GM12875 (cell line): Measurements from ENCODE around the gene COLEC12.

ENCODE experiments used
- H3K4me3 ChIP-seq: one replicate; pipeline ENCODE4 v1.5.1; 2011; ENCODE audit warnings: low read depth, low read length, control low read depth
- TF ChIP-seq, protein P1 (sequence below): IDR thresholded peaks from 2 replicates; pipeline ENCODE4 v1.5.1; 2011; ENCODE audit warnings: low read depth, mild to moderate bottlenecking, control low read depth, inconsistent platforms, low read length, moderate library complexity, borderline replicate concordance; ENCODE audit not compliant: insufficient read depth

COLEC12 gene

DNA sequence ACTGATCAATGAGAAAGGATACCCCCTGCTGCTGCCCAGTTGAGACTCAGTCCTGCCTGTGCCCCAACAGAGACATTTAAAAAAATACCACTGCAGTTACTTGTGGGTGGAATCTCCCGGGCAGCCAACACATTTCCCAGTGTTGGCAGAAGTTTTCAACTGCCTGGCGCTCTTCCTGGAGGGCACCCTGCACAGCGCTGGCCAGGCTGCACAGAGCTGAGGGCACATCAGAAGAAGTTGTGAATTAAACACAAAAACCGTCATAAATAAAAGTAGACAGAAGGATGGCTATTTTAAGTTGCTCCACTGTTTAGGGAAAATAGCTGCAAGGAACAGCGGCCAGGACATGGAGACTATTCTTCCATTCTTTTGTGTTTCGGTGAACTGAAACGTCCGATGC, 122.4 kb downstream of the COLEC12 start:
- H3K4me3 ChIP-seq, result no peak overlapping the region
- TF ChIP-seq, protein P1, sequence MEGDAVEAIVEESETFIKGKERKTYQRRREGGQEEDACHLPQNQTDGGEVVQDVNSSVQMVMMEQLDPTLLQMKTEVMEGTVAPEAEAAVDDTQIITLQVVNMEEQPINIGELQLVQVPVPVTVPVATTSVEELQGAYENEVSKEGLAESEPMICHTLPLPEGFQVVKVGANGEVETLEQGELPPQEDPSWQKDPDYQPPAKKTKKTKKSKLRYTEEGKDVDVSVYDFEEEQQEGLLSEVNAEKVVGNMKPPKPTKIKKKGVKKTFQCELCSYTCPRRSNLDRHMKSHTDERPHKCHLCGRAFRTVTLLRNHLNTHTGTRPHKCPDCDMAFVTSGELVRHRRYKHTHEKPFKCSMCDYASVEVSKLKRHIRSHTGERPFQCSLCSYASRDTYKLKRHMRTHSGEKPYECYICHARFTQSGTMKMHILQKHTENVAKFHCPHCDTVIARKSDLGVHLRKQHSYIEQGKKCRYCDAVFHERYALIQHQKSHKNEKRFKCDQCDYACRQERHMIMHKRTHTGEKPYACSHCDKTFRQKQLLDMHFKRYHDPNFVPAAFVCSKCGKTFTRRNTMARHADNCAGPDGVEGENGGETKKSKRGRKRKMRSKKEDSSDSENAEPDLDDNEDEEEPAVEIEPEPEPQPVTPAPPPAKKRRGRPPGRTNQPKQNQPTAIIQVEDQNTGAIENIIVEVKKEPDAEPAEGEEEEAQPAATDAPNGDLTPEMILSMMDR, result no peak

DNA sequence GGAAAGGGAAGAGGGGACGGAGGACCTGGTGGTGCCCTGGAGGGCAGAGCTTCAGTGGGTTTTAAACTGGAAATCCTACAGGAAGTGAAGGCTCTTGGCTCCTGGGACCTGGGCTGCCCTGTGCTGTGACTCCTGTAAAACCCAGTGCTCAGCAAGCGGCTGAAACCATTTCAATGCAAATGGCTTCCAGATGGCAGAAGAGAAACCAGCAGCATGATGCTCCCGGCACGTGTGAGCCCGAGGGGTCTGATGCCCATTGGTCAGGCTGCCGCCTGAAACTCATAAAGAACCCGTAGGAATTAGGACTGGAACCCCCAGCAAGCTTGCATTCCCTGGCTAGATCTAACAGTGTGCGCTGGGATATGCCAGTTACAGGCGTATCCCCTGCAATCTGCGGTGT, 123.4 kb downstream of the COLEC12 start:
- H3K4me3 ChIP-seq, result no peak overlapping the region
- TF ChIP-seq, protein P1, result no peak

DNA sequence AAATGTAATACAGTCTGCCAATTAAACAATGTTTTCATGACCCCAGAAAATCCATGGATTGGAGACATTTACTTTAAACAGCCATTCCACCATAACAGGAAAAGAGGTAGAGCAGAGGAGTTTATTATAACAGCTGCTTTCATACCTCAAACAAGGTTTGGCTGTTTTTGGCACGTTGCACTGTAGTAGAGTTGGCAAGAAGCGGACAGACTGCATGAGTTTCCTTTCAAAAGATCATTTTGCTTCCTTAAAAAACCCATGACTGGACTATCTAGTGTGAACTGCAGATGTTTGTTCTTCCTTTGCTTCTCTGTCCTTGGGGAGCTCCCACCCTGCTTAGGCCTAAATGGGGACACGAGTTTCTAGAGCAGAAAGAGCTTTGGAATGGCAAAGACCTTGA, 124.2 kb downstream of the COLEC12 start:
- TF ChIP-seq, protein P1, result no peak

DNA sequence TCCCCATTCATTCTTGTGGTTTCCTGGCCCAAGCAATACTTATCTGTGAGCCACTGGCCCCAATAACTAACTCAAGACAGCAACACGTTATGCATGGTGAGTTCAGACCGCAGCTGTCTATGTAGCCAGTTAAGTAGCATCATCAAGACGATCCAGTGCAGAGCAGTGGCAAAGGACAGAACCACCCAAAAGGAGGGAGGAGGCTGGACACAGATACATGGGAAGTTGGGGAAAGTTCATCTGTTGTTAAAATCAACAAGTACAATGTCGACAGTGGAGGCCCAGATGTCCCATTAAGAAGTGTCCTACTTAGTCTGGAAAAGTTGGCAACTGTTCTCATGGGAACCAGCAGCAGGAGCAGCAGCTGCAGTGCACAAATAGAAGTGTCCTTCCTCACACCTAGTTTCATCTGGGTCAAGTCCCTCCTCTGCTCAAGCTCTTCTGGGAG, 125.8 kb downstream of the COLEC12 start:
- TF ChIP-seq, protein P1, result no peak
- no peak overlapping the region for H3K4me3 ChIP-seq

More for the DNA sequence above, 124.2 kb downstream of the COLEC12 start:
- no peak overlapping the region for H3K4me3 ChIP-seq

DNA sequence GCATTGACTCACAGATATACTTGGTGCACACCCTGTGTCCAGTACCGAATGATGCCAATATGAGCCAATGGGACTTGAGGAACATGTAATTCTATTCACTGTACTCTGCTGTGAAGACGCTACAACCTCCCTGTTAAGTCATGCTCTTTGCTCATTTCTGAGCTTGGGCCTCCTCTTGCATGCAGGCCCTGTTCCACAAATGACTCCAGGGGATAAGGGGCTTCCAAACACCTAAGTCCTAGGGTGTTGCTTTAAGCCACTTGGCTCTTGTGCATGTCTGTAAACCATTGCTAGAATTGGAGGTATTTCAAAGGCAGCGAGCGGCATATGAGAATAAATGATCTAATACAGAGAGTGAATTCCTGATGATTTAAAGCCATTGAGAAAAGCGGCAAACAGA, 126.7 kb downstream of the COLEC12 start:
- TF ChIP-seq, protein P1, result no peak
- no peak overlapping the region for H3K4me3 ChIP-seq

DNA sequence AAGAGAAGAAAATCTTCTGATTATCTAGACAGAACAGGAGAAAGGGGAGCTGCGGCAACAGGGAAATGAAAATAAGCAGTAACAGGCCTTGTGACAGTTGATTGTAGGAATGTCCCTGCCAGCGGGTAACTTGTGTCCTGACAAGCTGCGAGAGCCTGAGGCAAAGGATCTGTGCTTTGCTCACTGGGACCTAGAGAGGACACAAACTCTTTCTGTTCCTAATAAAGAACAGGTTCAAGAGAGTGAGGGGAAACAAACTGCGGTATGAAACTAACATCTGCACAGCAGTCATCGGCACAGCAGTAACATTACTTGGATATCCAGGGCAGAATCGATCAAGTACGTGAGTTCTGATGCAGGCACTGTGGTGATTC, 128.9 kb downstream of the COLEC12 start:
- TF ChIP-seq, protein P1, result no peak
- no peak overlapping the region for H3K4me3 ChIP-seq

DNA sequence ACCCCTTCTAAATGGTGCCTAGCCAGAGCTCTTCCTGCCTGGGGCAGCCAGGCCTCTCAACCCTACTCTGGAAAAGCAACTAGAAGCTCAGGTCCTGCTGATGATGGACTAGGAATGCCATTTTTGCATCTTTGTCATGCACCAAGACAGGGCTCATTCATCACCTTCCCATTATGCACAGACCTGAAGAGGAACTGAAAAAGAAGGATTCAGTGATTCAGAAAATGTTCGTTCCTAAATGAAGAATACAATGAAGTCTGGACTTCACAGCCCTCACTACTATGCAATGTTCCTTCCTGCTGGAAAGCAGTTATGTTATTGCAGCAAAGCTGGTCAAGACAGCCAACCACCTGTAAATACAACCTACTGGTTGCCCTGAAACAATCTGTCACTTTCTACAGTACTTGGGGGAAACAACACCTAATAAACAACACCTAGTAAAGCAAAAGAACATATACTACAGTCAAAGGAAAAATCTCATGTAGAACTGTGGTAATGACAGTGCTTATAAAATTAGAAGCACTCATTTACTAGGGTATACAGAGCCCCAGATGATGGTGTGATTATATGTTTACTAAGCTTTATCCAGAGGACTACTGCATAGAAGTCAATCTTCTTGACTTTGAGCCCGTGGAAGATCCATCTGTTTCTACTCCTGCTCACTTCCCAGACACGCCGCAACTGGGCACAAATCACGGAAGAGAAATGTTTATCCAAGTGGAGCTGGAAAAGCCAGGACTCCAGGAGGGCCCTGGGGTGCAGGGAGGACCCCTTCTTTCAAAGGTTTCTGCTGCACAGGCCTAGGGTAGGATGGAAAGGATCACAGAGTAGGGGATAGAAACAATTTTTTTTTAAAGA, 129.5 kb downstream of the COLEC12 start:
- no peak overlapping the region for H3K4me3 ChIP-seq
- TF ChIP-seq, protein P1, result no peak
